Activated T-cell treated with anti-CD3 and anti-CD28 coated beads, Interleukin-2, amount 50 U/mL, for 48 hours (primary cell): Measurements from ENCODE around the gene BICC1.

Experiments
- DNase-seq, 2 experiments: peaks; one replicate each; pipeline ENCODE4 v3.0.0-alpha.2; 2020

BICC1 gene

GRCh38 chr10:58796242-58796641, 283.6 kb downstream of the BICC1 start:
- no peak for DNase-seq

GRCh38 chr10:58796824-58797223, 284.2 kb downstream of the BICC1 start:
- no peak for DNase-seq

- no peak for DNase-seq
These were observed 284.7 kb downstream of the BICC1 start for GRCh38 chr10:58797356-58797755.

GRCh38 chr10:58802047-58802446, 289.4 kb downstream of the BICC1 start:
- DNase-seq: no peak

- no peak for DNase-seq
These were observed 293.7 kb downstream of the BICC1 start for GRCh38 chr10:58806323-58806722.

GRCh38 chr10:58806970-58807628, 294.4 kb downstream of the BICC1 start:
- DNase-seq: no peak

- DNase-seq: no peak
These were observed 295.0 kb downstream of the BICC1 start for GRCh38 chr10:58807629-58808022.

GRCh38 chr10:58810751-58811150, 298.1 kb downstream of the BICC1 start:
- no peak for DNase-seq

GRCh38 chr10:58813573-58813972, 300.9 kb downstream of the BICC1 start:
- DNase-seq: no peak

- DNase-seq: no peak
These were observed 304.7 kb downstream of the BICC1 start for GRCh38 chr10:58817201-58817846.

- DNase-seq: no peak
These were observed 306.2 kb downstream of the BICC1 start for GRCh38 chr10:58818900-58819299.

- DNase-seq: no peak
These were observed 307.7 kb downstream of the BICC1 start for GRCh38 chr10:58820386-58820785.

GRCh38 chr10:58820861-58821751, 308.4 kb downstream of the BICC1 start:
- DNase-seq: no peak

- no peak for DNase-seq
These were observed 309.0 kb downstream of the BICC1 start for GRCh38 chr10:58821752-58822056.

GRCh38 chr10:58823983-58824382, 311.3 kb downstream of the BICC1 start:
- no peak for DNase-seq

GRCh38 chr10:58824396-58824795, 311.7 kb downstream of the BICC1 start:
- no peak for DNase-seq

GRCh38 chr10:58826694-58827093, 314.0 kb downstream of the BICC1 start:
- DNase-seq: no peak

GRCh38 chr10:58827381-58827780, 314.7 kb downstream of the BICC1 start:
- DNase-seq: no peak

GRCh38 chr10:58829839-58830238, 317.2 kb downstream of the BICC1 start:
- DNase-seq: no peak

GRCh38 chr10:58830697-58831096, 318.0 kb downstream of the BICC1 start:
- DNase-seq: no peak

- no peak for DNase-seq
These were observed 321.3 kb downstream of the BICC1 start for GRCh38 chr10:58833771-58834561.

- no peak for DNase-seq
These were observed 323.6 kb downstream of the BICC1 start for GRCh38 chr10:58836176-58836700.
